Gastroesophageal sphincter (tissue), 4 donors: ENCODE data around the gene MMP24. TPM values are rescaled to one million over a fixed set of nuclear protein-coding genes. Genes with fewer than 3 reads are reported as not detected.
A peak's percentile ranks its signal among the peaks of the same experiment; 100 is the strongest.
"Not testable (repeated sequence)": the region's sequence is repeated elsewhere in the genome, so short reads cannot be mapped to it uniquely, and the experiment has no call there.

ENCODE experiments used
- ATAC-seq: fragments of 150-250 bp; one replicate; pipeline ENCODE4 v1.9.1; 2016; ENCODE audit warnings: mild to moderate bottlenecking, moderate library complexity
- H3K27ac ChIP-seq, 4 donors: fragments of 200-600 bp; sonication (generic) in 3 of 4; 1 replicate in 3 of 4; 2 replicates in 1 of 4; pipeline ENCODE4 v1.5.1; 2016 to 2019
- H3K27me3 ChIP-seq: fragments of 200-600 bp; sonication (generic); one replicate; pipeline ENCODE4 v1.5.1; 2019
- H3K36me3 ChIP-seq, 2 donors: fragments of 200-600 bp; sonication (generic); one replicate each; pipeline ENCODE4 v1.5.1; 2019; ENCODE audit warnings: control low read depth in 1 of 2
- H3K4me1 ChIP-seq, 3 donors: fragments of 200-600 bp; sonication (generic); 1 replicate in 2 of 3; 2 replicates in 1 of 3; pipeline ENCODE4 v1.5.1; 2016 to 2019; ENCODE audit warnings: control low read depth in 2 of 3
- H3K4me3 ChIP-seq, 2 donors: fragments of 200-600 bp; sonication (generic); one replicate each; pipeline ENCODE4 v1.5.1; 2019; ENCODE audit warnings: mild to moderate bottlenecking in 1 of 2, moderate library complexity in 1 of 2
- H3K9me3 ChIP-seq, 3 donors: fragments of 200-600 bp; sonication (generic); one replicate each; pipeline ENCODE4 v1.5.1; 2017 to 2019; ENCODE audit warnings: control low read depth in 2 of 3
- CTCF ChIP-seq, 4 experiments: fragments of 200-600 bp in 2 of 4; fragments of 450-650 bp in 2 of 4; sonication (generic) in 1 of 4; IDR thresholded peaks; one replicate each; pipeline ENCODE4 v1.5.1; 2017 to 2019; ENCODE audit warnings: antibody characterized with exemption in 4 of 4, mild to moderate bottlenecking in 2 of 4, moderate library complexity in 2 of 4
- EP300 ChIP-seq: sonication (generic); formaldehyde crosslinking; IDR thresholded peaks from one replicate; pipeline ENCODE4 v1.6.1; 2017; ENCODE audit warnings: antibody characterized with exemption, mild to moderate bottlenecking
- POLR2A ChIP-seq, 2 donors: fragments of 450-650 bp; IDR thresholded peaks; one replicate each; pipeline ENCODE4 v1.6.1; 2017; ENCODE audit warnings: antibody characterized with exemption in 2 of 2, mild to moderate bottlenecking in 2 of 2, moderate library complexity in 1 of 2
- POLR2AphosphoS5 ChIP-seq: sonication (generic); formaldehyde crosslinking; IDR thresholded peaks from one replicate; pipeline ENCODE4 v1.6.1; 2017; ENCODE audit warnings: antibody characterized with exemption
- WGBS, 2 donors: methylation state at CpG; one replicate each; pipeline ENCODE4 v1.1.5; 2018; ENCODE audit warnings: low coverage in 1 of 2; 5-methylcytosine and 5-hydroxymethylcytosine counted together
- total RNA-seq, 4 donors: library from RNA; depleted of rRNA; stranded (reverse); fragments of >200 nt; gene quantifications; one replicate each; pipeline ENCODE4 v1.1.0, GENCODE V29; 2016

The MMP24 gene
- total RNA-seq, 4 donors from 2014 or later: 0.47 to 3.4 (median 1.8) TPM

- Histone ChIP-seq H3K27me3 (no peaks in the 10 kb centered on the region), H3K27ac (no peak overlapping the region), H3K4me3 (no peak overlapping the region), H3K4me1 (peaks cover 0 to 22% (median 11%) of the 10 kb centered on the region in 3 donors), H3K36me3 (peaks cover 0 to 18% of the 10 kb centered on the region in 2 donors), H3K9me3 (no peaks in the 10 kb centered on the region)
- no peak for TF ChIP-seq EP300
- TF ChIP-seq POLR2AphosphoS5: no peak
- no peak for TF ChIP-seq POLR2A (IDR thresholded peaks at IDR 0.05)
- no peak for TF ChIP-seq CTCF (IDR thresholded peaks at IDR 0.05)
- ATAC-seq: no peak
- no CpG with 5 or more reads among the region's 6 CpGs for WGBS, 2 donors
These were observed 33.9 kb downstream of the MMP24 start for GRCh38 chr20:35260426-35260825.

- H3K9me3 ChIP-seq, ATAC-seq, H3K27me3 ChIP-seq, H3K4me3 ChIP-seq: not testable (repeated sequence)
- Histone ChIP-seq H3K27ac (peak overlapping the region in 1 of 4 donors; percentile 52), H3K36me3 (peaks cover 0 to 27% of the 10 kb centered on the region in 2 donors), H3K4me1 (peaks cover 0 to 22% (median 11%) of the 10 kb centered on the region in 3 donors)
- 40 to 55% methylated on average over 5 to 6 of the region's 10 CpGs for WGBS, 2 donors
These were observed 35.8 kb downstream of the MMP24 start for GRCh38 chr20:35262321-35262720.

GRCh38 chr20:35262731-35263531, 36.4 kb downstream of the MMP24 start:
- TF ChIP-seq CTCF (IDR thresholded peaks at IDR 0.05) (peak in 1 of 4 experiments; percentile 40), POLR2AphosphoS5 (peak; percentile 49)
- Histone ChIP-seq H3K36me3 (peaks cover 0 to 34% of the 10 kb centered on the region in 2 donors), H3K4me3 (peak overlapping the region in 1 of 2 donors; percentile 12), H3K27ac (peak overlapping the region; percentile 35 to 89 (median 84)), H3K4me1 (peaks cover 0 to 22% (median 11%) of the 10 kb centered on the region in 3 donors)
- ATAC-seq: peak; percentile 94
- not testable (repeated sequence) for H3K9me3 ChIP-seq, H3K27me3 ChIP-seq
- WGBS, 2 donors: 32 to 37% methylated on average over 5 of the region's 8 CpGs

- H3K9me3 ChIP-seq: no peaks in the 10 kb centered on the region
- peaks cover 0 to 42% of the 10 kb centered on the region in 2 donors for H3K36me3 ChIP-seq
- WGBS, 2 donors: 0 to 19% methylated on average over 1 to 2 of the region's 17 CpGs
- H3K4me3 ChIP-seq: peak overlapping the region in 1 of 2 donors; percentile 12
- peak; percentile 30 for ATAC-seq
- H3K27ac ChIP-seq: peak overlapping the region; percentile 35 to 89 (median 84)
- H3K27me3 ChIP-seq: no peaks in the 10 kb centered on the region
- TF ChIP-seq POLR2AphosphoS5 (no peak), CTCF (IDR thresholded peaks at IDR 0.05) (no peak)
- H3K4me1 ChIP-seq: peaks cover 0 to 22% (median 11%) of the 10 kb centered on the region in 3 donors
These were observed 37.2 kb downstream of the MMP24 start for GRCh38 chr20:35263532-35264341.

- ATAC-seq: no peak
- Histone ChIP-seq H3K4me1 (peaks cover 0 to 30% (median 11%) of the 10 kb centered on the region in 3 donors), H3K36me3 (peaks cover 0 to 51% of the 10 kb centered on the region in 2 donors), H3K27ac (peak overlapping the region in 1 of 4 donors; percentile 10), H3K9me3 (no peaks in the 10 kb centered on the region), H3K4me3 (no peak overlapping the region), H3K27me3 (no peaks in the 10 kb centered on the region)
- WGBS, 2 donors: no CpG with 5 or more reads among the region's 1 CpG
- TF ChIP-seq CTCF (IDR thresholded peaks at IDR 0.05) (peak in 1 of 4 experiments; percentile 36), POLR2A (IDR thresholded peaks at IDR 0.05) (no peak)
These were observed 38.3 kb downstream of the MMP24 start for GRCh38 chr20:35264755-35265154.
